Brain microvascular endothelial cell (primary cell): ENCODE measurements around the gene KYAT1.
"Not testable (repeated sequence)": the region's sequence is repeated elsewhere in the genome, so short reads cannot be mapped to it uniquely, and the experiment has no call there.

ENCODE experiments used
- DNase-seq: peaks from one replicate; pipeline ENCODE4 v3.0.0-alpha.2; 2020
- H3K27ac ChIP-seq: fragments of 250-450 bp; sonication (Bioruptor Pico); 2 replicates; pipeline ENCODE4 v1.5.1; 2020; ENCODE audit warnings: mild to moderate bottlenecking, moderate library complexity
- H3K27me3 ChIP-seq: fragments of 250-450 bp; sonication (Bioruptor Pico); replicated peaks from 2 replicates; pipeline ENCODE4 v1.5.1; 2020; ENCODE audit warnings: mild to moderate bottlenecking
- H3K36me3 ChIP-seq: fragments of 250-450 bp; sonication (Bioruptor Pico); replicated peaks from 2 replicates; pipeline ENCODE4 v1.5.1; 2020; ENCODE audit warnings: mild to moderate bottlenecking
- H3K4me3 ChIP-seq: 2 replicates; pipeline ENCODE4 v1.5.1; 2011; ENCODE audit warnings: low read depth, mild to moderate bottlenecking, control low read depth, low read length, moderate library complexity
- CTCF ChIP-seq: IDR thresholded peaks from 2 replicates; pipeline ENCODE4 v1.5.1; 2011; ENCODE audit warnings: low read depth, mild to moderate bottlenecking, moderate library complexity, low read length, control low read depth, inconsistent platforms; ENCODE audit errors: missing control alignments
- in situ Hi-C: cut with HindIII; loops from 2 replicates; pipeline ENCODE4 v1.10.0; 2017; ENCODE audit warnings: low sequenced_read_pairs, low pct_ligation_motif_present

The KYAT1 gene

GRCh38 chr9:128860937-128861336 lies 20.8 kb downstream of the KYAT1 start:
- Histone ChIP-seq H3K36me3 (no peaks in the 10 kb centered on the region), H3K4me3 (no peak overlapping the region), H3K27me3 (no peaks in the 10 kb centered on the region), H3K27ac (no peak overlapping the region)
- TF ChIP-seq CTCF: no peak
- in situ Hi-C loops: no loop called here
- no peak for DNase-seq

DNA sequence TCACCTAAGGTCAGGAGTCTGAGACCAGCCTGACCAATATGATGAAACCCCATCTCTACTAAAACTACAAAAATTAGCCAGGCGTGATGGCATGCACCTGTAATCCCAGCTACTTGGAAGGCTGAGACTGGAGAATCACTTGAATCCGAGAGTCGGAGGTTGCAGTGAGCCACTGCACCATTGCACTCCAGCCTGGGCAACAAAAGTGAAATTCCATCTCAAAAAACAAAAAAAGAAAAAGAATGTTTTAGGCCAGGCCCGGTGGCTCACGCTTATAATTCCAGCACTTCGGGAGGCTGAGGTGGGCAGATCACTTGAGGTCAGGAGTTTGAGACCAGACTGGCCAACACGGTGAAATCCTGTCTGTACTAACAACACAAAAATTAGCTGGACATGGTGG lies 23.3 kb downstream of the KYAT1 start:
- H3K27me3 ChIP-seq, H3K4me3 ChIP-seq, H3K27ac ChIP-seq, in situ Hi-C loops, H3K36me3 ChIP-seq, DNase-seq: not testable (repeated sequence)

DNA sequence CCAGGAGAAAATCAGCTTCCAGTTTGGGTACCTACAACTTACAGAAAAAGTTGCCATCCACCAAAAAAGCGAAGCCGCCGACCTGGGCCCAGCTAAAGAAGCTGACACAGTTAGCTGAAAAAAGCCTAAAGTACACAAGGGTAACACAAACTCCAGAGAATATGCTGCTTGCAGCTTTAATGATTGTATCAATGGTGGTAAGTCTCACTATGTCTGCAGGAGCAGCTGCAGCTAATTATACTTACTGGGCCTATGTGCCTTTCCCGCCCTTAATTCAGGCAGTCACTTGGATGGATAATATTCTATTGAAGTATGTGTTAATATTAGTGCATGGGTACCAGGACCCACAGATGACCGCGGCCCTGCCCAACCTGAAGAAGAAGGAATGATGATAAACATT lies 27.3 kb downstream of the KYAT1 start:
- H3K27ac ChIP-seq, in situ Hi-C loops, DNase-seq, H3K36me3 ChIP-seq, H3K27me3 ChIP-seq, H3K4me3 ChIP-seq: not testable (repeated sequence)

DNA sequence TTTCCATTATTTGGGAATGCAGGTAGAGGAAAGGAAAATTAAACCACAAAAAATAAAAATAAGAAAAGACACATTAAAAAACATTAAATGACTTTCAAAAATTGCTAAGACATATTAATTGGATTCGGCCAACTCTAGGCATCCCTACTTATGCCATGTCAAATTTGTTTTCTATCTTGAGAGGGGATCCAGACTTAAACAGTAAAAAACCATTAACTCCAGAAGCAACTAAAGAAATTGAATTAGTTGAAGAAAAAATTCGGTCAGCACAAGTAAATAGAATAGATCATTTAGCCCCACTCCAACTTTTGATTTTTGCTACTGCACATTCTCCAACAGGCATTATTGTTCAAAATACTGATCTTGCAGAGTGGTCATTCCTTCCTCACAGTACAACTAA lies 29.1 kb downstream of the KYAT1 start:
- H3K36me3 ChIP-seq, H3K4me3 ChIP-seq, H3K27ac ChIP-seq, H3K27me3 ChIP-seq, DNase-seq, in situ Hi-C loops: not testable (repeated sequence)

GRCh38 chr9:128851779-128852600 lies 29.8 kb downstream of the KYAT1 start:
- H3K4me3 ChIP-seq, H3K27ac ChIP-seq, H3K27me3 ChIP-seq, H3K36me3 ChIP-seq, in situ Hi-C loops: not testable (repeated sequence)
- TF ChIP-seq CTCF: peak; percentile 45
- peak; percentile 45 for DNase-seq

DNA sequence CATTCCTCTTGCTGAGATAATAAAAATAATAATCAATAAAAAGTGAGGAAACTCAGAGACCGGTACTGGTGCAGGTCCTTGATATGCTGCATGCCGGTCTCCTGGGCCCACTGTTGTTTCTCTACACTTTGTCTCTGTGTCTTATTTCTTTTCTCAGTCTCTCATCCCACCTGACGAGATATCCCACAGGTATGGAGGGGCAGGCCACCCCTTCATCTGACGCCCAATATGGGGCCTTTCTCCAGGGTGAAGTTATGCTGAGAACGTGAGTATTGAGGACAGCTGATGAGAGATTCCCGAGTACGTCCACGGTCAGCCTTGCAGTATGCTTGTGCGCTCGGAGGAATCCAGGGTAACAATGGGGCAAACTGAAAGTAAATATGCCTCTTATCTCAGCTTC lies 30.7 kb downstream of the KYAT1 start:
- DNase-seq, H3K4me3 ChIP-seq, H3K36me3 ChIP-seq, H3K27me3 ChIP-seq, in situ Hi-C loops, H3K27ac ChIP-seq: not testable (repeated sequence)

- DNase-seq: no peak
- no peaks in the 10 kb centered on the region for H3K36me3 ChIP-seq
- no peak overlapping the region for H3K27ac ChIP-seq
- in situ Hi-C loops: no loop called here
- H3K27me3 ChIP-seq: no peaks in the 10 kb centered on the region
- no peak for TF ChIP-seq CTCF
- H3K4me3 ChIP-seq: no peak overlapping the region
Observed at GRCh38 chr9:128847803-128848202, 33.9 kb downstream of the KYAT1 start.

- no peak for DNase-seq
- in situ Hi-C loops: no loop called here
- TF ChIP-seq CTCF: no peak
- Histone ChIP-seq H3K4me3 (no peak overlapping the region), H3K27ac (no peak overlapping the region), H3K36me3 (no peaks in the 10 kb centered on the region), H3K27me3 (no peaks in the 10 kb centered on the region)
Observed at GRCh38 chr9:128846680-128847030, 35.1 kb downstream of the KYAT1 start.
